CD4-positive, alpha-beta T cell treated with Interleukin-12 subunit alpha and Interleukin-12 subunit beta, for 1 hour (primary cell): ENCODE data around the gene AHCY.
"Not testable (repeated sequence)": the region's sequence is repeated elsewhere in the genome, so short reads cannot be mapped to it uniquely, and the experiment has no call there.

Experiments
- DNase-seq: peaks from one replicate; pipeline ENCODE4 v3.0.0-alpha.2; 2020

The AHCY gene

DNA sequence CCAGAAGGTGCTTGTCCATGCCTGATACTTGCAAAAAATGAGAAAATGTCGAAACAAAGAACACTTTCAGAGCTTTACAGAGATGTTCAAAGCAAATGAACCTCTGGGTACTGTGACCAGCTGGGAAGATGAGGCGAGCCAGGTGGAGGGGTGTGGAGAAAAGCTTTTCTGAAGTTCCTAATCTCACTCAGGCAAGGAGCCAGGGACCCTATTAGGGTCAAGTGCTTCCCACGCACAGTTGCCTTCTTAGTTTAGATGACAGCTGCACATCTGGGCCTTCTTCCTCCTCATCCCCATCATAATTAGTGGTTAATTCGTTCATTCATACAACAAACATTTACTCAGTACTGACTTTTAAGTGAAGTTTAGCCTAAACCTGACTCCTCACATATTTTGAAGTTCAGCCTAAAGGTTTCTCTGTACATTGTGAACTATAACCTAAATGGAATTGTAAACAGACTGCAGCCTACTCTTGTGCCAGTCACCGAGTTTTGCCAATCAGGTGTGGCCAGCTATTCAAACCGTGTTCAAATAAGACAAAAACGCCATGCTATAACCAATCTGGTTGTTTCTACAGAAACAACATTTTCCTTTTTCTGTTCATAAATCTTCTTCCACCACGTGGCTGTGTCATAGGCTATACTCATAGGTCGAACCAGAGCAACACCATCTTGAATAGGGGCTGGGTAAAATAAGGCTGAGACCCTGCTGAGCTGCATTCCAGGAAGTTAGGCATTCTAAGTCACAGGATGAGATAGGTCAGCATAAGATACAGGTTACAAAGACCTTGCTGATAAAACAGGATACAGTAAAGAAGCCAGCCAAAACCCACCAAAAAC, 19.3 kb upstream of the AHCY start:
- no peak for DNase-seq

DNA sequence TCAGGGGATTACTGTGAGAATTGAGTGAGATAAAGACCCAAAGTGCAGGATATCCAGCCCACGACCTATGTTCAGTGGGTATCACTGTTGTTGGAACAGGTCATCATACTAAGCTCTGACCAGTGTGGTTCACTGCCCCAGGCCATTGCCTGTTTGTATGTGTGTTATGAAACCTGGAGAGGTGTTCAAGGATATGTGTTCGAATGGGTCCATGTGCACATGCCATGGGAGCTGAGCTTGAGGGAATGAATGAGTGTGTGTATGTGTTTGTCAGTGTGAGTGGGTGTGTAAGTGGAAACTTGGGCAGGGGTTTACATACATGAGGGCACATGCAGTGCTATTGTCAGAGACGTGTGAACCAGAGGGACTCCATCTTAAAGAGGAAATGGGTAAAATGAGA, 17.7 kb upstream of the AHCY start:
- no peak for DNase-seq

DNA sequence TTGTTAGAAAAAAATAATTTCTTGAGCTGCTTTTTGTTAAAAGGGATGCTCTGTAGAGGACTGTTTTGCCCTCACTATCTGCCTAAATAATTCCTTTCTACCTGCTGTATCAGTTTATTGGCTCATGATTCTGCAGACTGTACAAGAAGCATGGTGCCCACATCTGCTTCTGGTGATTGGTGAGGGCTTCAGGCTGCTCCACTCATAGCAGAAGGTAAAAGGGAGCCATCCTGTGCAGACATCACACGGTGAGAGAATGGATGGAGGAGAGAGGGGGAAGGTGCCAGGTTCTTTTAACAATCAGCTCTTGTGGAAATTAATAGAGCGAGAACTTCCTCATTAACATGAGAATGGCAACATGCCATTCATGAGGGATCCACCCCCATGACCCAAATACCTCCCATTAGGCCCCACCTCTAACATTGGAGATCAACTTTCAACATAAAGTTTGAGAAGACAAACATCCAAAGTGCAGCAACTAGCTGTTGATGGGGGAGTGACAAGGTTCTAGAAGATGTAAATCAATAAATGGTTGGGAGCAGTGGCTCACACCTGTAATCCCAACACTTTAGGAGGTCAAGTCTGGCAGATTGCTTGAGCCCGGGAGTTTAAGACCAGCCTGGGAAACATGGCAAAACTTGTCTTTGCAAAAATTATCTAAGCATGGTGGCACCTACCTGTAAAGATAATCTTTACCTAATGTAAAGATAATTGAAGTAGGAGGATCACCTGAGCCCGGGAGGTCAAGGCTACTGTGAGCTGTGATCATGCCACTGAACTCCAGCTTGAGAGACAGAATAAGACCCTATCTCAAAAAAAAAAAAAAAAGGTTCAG, 15.7 kb upstream of the AHCY start:
- no peak for DNase-seq

DNA sequence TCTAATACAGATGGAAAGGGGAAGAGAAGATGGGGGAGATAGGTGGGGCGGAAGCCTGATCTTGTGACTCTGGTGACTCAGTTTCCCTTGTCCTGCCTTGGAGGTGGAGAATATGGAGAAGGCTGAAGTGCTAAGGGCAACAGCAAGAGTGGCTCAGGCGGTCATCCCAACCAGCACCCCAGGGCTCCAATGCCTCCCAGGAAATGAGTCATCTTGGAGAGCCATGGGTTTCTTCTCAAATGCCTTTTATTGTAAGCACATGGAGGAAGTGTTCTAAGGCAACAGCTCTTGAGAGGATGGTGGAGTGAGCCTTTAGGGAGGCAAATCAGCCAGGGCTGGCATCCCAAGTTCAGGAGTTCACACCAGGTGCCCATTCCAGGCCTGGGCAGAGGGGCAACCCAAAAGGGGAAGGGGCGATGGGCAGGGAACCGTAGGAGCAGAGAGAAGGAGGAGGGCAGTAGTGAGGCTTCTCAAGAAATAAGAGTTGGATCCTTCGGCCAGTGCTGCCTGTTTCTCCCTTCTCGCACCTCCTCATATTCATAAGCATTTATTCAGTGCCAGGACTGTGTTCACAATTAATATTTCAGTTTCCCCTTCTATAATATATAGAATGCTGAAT, 13.2 kb upstream of the AHCY start:
- no peak for DNase-seq

DNA sequence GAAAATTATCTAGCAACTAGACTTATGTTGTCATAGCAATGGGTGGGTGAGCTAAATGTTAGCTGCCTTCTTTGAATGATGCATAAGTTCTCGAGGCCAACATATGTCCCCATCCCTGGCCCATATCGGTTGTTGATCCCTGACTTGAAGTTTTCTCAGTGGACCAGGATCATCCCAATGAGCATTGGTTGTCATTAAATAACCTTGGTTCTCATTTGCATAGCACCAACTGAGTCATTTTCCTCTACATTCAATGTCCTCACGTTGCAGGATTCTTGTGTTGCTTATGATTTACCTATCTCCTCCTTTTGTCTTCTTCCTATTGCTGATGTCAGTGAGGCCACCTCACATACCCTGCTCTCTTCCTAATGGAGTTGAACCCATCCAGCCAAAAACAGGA, 12.1 kb upstream of the AHCY start:
- no peak for DNase-seq

DNA sequence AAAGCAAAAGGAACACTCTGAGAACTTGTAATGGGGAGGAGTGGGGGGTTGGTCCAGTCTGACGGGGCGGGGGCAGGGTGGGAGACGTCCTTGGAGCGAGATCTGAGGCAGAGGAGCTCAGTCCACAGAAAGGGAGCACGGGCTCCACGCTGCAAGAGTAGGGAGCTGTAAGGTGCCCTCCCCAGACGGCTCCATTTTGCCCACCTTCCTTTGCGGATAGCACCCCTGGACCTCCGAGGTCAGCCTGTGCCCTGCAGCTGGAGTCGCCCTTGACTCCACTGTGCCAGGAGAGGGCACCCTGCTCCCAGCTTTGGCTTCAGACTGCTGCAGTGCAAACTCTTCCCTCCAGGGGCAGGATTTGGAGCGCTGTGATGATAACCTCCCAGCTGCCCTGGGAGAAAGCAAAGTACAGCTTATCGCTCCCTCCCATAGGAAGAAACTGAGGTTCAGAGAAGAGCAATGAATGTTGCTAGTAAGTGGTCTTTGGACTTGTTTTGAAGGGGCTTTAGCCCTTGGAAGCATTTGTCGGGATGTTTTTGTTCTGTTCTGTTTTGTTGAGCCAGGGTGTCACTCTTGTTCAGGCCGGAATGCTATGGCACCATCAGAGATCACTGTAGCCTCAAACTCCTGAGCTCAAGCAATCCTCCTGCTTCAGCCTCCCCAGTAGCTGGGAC, 9.5 kb upstream of the AHCY start:
- DNase-seq = peak; percentile 89

DNA sequence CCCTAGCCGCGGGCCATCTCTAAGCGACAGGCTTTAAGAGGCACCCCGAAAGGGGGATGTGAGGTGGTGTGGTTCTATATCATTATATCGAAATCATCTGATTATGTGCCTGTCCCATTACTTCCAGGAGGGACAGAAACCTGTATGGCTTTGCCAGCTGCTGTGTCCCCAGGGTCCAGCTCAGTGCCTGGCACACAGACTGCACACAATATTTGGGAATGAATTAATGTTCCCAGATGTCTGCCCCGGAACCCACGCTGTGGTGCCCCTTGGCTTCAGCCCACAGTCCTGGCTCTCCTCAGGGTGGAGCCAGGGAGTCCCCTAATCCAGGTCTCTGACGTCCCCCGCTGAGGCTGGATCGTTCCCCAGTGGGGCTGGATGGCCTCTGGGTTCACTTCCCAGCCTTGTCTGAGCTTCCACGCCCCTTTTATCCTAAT, 8.9 kb upstream of the AHCY start:
- DNase-seq = no peak

DNA sequence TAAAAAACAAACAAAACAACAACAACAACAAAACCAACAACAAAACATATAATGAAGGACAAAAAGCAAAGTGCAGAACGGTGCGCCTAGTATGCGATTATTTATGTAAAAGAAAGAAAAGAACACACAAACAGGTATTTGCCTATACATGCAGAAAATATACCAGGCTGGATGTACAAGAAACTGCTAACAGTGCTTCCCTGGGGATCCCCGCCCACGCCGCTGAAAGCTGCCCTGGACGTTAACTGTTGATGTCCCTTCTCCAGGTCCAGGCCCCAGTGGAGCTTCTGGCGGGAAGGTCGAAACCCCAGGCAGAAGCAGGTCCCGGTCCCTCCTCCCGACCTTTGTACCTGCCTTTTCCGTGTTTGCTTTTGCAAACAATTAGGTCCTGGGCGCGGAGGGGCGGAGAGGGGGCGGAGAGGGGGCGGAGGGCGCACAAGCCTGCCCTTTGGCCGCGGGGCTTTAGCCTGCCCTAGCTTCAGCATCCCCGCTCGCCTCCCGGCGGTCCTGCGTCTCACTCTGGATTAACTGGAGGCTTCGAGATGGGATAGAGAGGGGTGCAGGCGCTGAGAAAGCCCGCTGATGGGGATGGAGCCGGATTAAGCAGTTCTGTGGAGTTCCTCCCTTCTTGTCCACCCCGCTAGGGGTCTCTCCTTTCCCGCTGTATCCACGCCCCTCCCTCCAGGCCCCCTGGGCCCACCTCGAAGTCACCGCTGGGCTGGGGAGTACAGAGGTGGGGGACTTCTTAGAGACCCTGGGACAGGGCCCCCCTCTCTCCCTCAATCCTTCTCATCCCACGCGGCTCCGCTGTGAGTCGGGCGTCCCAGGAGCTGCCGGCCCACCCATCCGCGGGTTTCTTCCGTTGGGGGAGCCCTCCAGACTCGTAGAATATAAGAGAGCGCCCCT, 8.2 kb upstream of the AHCY start:
- no peak for DNase-seq

DNA sequence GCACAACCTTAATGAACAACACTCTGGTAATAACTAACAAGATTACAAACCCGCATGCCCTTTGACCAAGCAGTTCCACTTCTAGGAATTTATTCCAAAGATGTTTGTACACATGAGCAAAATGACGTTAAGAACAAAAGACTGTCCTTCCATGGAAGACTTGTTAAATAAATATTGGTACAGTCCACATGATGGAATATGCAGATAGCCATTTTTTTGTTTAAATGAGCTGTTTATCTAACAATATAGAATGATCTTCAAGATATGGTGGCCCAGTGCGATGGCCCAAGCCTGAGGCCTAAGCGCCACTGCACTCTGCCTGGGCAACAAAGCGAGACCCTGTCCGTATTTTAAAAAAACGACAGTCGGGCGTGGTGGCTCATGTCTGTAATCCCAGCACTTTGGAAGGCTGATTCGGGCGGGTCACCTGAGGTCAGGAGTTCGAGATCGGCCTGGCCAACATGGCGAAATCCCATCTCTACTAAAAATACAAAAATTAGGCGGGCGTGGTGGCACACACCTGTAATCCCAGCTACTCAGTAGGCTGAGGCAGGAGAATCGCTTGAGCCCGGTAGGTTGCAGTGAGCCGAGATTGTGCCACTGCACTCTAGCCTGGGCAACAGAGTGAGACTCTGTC, 7.4 kb upstream of the AHCY start:
- no peak for DNase-seq

DNA sequence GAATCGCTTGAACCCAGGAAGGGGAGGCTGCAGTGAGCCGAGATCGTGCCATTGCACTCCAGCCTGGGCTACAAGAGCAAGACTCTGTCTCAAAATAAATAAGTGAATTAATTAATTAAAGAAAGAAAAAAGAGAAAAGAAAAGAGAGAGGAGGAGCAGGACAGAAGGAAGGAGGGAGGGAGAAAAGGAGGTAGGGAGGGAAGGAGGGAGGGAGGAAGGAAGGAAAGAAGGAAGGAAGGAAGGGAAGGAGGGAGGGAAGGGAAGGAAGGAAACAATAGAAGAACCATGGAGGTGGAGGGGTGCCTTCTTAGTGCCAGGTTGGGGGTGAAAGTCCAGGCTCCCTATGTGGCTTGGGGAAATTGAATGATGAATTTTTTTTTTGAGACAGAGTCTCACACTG, 6.5 kb upstream of the AHCY start:
- DNase-seq = no peak

DNA sequence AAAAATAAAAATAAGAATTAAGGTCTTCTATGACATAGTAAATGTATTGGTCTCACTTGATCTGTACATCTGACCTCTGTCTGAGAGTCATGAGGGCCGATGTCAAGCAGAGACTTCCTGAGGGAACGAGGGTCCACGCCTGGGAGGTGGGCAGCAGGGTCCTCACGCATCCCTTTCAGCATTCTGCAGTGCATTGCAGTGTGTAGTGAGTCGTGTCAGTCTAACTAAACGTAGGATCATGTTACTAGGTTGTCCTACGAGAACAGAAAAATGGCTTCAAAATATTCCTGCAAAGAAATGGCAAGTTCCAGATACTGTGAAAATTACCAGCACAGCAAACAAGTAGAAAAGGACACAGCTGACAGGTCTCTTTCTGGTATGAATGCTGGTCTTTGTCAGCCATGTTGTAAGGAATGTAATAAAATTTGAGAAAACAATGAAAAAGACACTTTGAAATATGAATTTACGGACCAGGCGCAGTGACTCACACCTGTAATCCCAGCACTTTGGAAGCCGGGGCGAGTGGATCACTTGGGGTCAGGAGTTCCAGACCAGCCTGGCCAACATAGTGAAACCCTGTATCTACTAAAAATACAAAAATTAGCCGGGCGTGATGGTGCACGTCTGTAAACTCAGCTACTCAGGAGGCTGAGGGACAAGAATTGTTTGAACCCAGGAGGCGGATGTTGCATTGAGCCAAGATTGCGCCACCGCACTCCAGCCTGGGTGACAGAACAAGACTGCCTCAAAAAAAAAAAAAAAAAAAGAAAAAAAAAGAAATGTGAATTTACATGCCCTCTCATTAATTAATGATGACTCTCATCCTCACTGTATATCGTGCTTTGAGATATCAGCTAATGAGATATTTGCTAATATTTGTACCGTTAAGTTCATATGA, 2.4 kb upstream of the AHCY start:
- DNase-seq = no peak

DNA sequence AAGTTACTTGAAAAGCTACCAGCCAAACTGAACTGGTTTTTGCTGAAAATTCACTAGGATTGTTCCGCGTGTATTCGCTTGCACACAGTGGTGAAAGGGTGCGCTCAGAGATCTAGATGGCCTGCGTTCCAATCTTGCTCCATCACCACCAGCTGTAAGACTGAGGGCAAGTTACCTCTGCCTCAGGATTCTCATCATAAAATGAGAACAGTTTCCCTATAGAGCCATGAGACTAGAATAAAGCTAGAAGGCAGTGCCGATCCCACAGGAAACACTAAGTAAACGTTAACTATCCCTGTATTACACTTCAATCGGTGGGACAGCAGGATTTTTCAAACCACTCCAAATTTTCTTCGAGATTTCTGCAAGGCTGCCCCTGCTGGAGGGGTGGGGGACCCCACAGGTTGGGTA, 838 bp downstream of the AHCY start:
- no peak for DNase-seq

DNA sequence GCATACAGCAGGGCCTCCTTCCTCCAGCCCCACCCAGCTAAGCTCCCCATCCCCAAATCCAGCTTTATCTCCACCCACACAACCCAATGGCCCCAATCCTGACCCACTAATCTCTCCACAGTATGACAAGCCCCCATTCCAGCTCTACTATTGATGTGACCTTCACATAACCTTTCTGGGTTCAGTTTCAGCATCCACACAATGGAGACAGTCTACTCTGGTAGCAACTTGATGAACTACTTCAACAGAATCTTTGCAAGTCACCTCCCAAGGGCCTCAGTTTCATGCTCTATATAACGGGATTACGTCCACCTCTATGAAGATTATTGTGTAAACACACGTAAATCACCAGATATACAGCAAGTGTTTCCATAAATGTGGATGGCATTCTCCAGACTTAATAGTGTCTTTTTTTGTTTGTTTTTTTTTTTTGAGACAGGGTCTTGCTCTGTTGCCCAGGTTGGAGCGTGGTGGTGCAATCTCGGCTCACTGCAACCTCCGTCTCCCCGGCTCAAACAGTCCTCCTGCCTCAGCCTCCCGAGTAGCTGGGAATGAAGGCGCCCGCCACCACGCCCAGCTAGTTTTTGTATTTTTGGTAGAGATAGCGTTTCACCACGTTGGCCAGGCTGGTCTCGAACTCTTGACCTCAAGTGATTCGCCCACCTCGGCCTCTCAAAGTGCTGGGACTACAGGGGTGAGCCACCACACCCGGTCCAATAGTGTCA, 1.4 kb downstream of the AHCY start:
- no peak for DNase-seq

DNA sequence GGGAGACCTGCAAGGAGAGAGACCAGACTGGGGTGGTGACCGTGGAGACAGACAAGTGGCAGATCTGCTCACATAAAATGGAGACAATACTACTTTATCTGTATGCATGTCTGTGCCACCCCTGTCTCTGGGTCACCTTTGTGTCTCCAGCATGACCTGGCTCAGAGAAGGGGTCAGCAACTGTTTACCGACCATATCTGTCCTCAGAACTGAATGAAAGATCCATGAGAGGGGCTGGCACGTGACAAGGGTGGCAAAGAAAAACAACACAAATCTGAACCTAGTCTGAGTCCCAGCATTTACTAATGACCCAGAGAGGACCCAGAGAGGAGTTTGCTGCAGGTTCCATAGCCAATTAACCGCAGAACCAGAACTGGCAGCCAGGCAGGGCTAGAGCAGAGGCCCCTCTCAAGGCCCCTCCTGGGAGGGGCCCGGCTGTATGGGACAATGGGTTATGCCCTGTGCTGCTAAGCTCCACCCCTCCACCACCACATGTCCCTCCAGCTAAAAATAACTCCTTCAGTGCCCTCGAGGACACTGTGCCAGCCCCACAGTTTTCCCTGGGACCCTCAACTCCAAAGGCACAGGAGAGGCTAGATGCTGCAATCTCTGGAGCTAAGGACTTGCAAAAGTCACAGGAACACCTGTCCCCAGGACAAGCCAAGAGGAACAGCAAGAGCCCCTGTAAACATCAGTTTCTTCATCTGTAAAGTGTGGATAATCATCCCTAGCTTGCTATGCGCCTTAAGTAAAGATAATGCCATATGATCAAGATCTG, 2.2 kb downstream of the AHCY start:
- DNase-seq = no peak

DNA sequence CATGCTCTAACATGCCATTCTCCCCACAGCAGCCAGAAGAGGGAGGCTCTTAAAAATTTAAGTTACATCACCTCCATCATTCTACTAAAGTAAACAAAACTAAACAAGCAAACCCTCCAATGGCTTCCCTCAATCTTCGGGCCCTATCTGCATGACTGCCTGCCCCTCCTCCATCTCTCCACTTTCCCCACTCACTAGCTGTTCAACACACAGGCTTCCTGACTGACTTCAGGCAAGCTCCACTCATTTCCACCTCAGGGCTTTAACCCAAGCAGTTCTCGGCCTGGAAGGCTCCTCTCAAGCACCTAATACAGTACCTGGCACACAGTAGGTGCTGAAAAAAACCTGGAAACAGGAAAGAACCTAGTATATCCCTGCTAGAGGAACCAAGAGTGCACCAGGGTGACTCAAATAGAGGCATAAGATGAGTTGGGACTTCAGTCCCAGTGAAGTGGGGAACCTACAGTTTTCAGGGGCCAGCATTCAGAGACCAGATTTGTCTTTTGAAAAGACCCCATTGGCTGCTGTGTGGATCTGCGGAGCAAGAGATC, 2.8 kb downstream of the AHCY start:
- no peak for DNase-seq

DNA sequence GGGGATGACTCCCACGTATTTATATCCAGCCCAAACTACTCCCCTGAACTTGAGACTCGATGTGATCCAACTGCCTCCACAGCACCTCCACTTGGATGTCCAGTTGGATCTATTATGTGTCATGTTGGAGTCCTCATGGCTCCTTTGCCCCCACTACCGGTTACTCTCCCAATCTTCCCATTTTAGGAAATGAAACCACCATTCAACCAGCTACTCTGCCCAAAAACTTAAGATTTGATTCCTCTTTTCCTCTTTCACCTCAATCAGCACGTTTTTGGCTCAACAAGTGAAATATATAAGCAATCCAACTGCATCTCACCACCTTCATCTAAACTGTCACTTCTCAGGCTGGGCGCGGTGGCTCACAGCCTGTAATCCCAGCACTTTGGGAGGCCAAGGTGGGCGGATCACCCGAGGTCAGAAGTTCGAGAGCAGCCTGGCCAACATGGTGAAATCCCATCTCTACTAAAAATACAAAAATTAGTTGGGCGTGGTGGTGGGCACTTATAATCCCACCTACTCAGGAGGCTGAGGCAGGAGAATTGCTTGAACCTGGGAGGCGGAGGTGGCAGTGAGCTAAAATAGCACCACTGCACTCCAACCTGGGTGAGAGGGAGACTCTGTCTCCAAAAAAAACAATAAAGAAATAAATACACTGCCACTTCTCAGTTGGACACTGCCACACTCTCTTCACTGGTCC, 3.4 kb downstream of the AHCY start:
- DNase-seq = no peak

DNA sequence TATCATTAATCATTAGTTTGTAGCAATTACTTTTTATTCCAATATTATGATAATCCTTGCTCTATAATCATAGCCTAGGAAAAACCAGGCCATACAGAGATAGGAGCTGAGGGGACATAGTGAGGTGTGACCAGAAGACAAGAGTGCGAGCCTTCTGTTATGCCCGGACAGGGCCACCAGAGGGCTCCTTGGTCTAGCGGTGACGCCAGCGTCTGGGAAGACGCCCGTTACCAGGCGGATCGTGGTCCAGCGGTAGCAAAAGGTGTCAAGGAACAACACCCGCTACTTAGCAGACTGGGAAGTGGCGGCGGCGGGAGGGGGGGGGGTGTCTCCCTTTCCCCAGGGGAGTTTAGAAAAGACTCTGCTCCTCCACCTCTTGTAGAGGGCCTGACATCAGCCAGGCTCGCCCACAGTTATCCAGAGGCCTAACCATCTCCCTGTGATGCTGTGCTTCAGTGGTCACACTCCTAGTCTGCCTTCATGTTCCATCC, 4.8 kb downstream of the AHCY start:
- not testable (repeated sequence) for DNase-seq

DNA sequence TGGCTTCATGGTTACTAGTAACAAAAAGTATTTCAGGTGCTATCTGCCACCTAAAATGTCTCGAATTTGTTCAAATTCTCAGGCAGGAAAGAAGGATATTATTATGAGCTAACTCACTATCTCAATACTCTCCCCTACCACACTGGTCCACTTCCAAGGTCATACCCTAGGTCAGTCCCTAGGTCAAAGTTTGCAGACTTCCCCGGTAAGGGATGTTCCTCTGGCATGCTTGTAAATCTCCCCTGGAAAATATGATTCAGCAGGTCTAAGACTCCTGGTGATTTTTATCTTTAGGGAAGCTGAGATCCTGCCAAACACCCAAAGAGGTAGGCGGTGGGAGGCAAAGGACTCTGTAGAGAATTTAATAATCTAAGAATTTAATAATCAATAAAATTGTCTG, 6.7 kb downstream of the AHCY start:
- DNase-seq = no peak
